Hematopoietic multipotent progenitor cell treated with erythropoietin and hydrocortisone succinate and interleukin-3 and kit ligand, for 8 days (in vitro differentiated cells): ENCODE measurements around the gene RIMBP2.
"Not testable (repeated sequence)": the region's sequence is repeated elsewhere in the genome, so short reads cannot be mapped to it uniquely, and the experiment has no call there.

Experiments
- DNase-seq: peaks from one replicate; pipeline ENCODE4 v3.0.0-alpha.2; 2015

RIMBP2 gene

DNA sequence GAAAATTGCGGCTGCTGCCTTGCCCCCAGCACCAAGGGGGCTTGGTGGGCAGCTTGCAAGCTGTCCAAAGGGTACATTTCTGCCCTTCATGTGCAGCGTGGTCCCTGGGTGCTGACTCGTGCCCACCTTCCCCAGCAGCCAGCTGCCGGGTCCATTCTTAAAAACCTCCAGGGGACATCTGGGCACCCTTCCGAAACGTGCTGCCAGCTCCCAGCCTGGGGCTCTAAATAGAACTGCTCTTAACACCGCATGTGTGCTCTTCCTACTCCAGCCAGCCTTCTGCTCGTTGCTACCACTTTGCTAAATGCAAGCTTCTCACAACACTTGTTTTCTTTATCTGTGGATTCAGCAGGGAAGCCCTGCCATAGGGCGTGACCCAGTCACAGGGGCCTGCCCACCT lies 66.0 kb downstream of the RIMBP2 start:
- no peak for DNase-seq

DNA sequence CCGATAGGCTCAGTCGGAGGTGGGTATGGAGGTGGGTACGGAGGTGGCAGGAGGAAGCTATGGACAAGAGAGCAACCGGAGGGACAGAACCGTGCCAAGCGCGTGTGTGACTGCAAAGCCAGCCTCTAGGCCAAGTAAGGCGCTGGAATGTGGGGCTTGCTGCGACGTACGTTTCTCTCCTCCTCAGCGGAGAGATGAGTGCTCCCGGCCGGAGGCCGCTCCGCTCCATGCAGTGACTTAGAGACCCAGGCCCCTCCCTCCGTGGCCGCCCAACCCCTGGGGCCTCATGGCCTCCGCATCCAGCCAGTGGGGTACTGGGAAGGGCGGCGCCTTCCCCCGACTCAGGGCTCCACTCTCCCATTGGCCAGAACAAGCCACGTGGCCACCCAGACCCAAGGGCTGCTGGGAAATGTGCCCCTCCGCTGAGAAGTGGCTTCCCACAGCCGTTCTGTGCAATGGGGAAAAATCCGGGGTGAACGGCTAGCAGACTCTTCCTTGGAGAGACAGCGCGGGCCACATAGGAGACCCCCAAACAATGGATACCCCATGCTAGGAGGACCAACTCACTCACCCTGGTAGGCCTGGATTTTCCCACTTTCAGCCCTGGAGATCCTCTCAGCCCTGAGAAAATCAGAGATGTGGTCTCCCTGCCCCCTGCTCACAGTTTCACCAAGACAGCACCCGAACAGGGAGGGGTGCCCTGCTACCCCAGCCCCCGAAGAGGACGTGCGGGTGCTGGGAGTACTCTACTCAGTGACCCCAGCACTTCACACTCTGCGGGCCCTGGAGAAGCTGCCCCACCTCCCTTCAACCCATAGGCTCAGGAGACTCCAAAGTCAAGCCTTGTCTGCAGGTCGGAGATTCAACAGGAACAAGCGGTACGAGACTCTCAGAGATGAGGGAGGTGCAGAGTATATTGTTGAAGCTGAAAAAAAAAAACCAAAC lies 66.7 kb downstream of the RIMBP2 start:
- DNase-seq: no peak

DNA sequence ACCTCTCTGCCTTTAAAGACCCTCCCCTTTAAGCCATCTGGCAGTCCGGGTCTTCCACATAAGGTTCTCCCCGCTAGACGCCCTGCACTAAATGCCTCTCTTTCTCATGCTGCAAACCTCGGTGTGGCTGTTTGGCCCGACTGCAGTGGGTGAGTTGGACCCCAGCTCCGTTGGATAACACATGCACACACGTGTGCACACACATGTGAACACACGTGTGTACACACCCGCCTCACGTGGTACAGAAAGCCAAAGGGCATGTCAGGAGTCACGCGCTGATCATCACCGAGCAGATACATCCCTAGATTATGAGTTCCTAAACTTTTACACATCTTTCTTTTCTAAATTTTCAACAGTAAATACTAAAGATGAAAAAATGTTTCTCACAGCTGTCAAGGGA lies 68.3 kb downstream of the RIMBP2 start:
- DNase-seq: no peak

DNA sequence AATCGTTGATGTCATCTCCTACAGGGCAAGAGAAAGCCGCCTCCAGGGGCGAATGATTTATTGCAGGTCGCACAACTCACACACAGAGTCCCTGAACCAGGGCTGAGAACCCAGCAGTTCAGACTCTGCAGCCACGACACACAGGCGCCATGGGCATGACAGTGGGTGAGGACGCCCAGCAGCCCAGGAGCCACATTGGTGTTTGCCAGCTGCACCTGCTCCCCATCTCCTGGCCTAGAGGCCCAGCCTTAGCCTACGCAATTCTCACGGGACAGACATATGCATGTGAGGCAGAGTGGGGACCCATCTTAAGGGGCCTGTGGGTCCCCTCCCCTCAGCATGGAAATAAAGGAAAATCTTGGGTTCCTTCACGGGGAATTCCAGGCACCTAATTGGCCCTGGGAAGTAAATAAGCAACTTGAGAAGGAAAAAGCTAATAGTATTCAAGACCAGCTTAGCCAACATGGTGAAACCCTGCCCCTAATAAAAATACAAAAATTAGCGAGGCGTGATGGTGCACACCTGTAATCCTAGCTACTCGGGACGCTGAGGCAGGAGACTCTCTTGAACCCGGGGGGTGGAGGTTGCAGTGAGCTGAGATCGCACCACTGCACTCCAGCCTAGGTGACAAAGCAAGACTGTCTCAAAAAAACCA lies 69.3 kb downstream of the RIMBP2 start:
- no peak for DNase-seq

DNA sequence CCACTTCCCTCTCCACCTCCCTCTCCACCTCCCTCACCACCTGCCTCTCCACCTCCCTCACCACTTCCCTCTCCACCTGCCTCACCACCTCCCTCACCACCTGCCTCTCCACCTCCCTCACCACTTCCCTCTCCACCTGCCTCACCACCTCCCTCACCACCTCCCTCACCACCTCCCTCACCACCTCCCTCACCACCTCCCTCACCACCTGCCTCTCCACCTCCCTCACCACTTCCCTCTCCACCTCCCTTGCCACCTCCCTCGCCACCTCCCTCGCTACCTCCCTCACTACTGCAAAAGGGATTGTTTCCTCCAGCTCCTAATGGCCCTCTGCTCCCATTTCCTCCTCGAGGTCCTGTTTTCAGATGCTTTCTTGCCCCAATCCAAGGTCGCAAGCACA lies 69.9 kb downstream of the RIMBP2 start:
- DNase-seq: not testable (repeated sequence)

DNA sequence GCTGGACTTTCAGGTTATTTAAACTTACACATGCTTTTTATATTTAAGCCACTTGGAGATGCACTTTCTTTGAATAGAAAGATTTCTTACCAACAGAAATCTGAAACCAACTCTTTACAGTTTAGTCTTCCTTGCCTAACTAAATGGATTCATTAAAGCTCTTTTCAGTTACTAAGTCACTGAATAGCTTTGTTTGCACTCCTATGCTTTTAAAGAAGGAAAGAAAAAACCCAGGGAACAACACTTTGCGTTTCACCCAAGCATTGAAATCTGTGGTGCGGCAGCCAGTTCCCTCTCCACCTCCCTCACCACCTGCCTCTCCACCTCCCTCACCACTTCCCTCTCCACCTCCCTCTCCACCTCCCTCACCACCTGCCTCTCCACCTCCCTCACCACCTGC lies 70.3 kb downstream of the RIMBP2 start:
- DNase-seq: no peak

DNA sequence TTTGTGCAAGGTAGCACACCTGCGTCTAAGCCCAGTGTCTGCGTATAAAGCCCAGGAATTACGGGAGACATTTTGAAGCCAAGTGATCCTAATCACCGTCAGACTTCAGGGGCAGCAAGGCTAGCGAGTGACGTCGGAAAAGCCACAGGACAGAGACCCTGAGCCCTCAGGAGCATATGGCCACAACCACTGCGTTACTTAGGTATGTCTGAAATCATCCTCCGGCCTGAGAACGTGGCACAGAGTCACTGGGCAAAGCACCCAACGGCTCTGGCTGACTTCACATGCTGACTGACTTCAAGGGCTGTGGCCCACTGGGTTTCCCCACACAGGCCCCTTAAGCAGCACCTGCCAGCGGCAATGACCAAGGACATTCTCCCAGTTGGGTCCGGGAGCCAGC lies 71.5 kb downstream of the RIMBP2 start:
- no peak for DNase-seq

DNA sequence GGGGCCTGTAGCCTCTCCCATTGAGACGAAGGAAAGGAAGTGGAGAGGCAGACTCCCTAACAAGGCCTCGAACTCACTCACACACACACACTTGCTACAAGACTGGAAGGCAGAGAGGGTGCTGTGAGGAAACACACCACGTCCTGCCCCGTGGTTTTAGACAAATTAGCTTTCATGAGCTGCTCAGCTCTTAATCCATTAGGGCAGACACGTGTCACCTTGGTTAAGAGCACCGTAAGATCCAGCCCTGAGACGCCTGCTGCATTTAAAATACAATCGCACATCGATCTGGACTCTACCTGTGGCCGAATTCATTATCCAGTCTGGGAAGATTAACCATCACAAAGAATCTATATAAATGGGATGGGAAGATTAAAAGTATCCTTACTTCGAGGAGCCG lies 72.0 kb downstream of the RIMBP2 start:
- DNase-seq: no peak

DNA sequence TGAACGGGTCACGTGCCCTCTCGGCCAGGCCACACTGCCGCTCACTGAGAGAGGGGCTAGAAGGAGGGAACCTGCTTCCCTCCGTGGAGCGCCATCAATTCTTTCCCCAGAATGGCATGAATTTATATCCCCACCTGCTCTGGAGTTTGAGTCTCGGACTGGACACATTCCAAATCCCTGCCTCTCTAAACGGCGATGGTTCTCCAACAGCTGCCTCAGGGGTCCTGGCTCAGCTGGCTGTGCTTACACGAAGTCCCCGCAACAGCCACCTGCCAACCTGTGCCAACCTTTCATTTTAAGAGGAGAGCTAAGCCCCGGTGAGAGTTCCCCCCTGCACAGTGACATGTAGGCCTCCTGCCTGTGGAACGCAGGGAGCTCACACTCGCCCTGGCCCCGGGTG lies 73.2 kb downstream of the RIMBP2 start:
- no peak for DNase-seq

DNA sequence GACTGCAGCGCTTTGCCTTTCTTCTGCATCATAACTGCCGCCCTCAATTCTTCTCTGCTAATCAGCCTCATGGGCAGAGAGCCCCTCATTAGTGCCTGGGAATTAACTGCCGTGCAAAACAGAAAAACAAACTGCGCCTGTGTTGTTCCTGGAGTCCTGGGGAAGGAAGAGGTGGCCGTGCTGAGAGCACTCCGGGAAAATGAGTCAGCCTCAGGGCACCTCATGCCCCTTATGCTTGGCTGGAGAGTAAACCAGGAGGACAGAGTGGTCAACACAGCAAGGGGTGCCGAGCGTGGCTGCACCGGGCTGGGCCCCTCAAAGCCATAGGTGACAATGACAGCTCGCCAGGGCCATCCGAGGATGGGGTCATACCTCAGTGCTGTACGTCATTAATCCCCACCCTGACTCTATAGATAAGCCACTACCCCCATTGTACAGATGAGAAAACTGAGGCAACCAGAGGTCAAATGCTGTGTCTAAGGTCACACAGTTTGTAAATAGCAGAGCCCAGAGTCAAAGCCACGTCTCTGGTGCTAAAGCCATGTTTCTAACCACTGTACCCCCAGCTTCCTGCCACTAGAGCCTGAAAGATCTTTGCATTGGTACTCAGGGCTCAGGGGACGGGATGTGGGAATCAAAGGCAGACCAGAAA lies 74.4 kb downstream of the RIMBP2 start:
- no peak for DNase-seq

DNA sequence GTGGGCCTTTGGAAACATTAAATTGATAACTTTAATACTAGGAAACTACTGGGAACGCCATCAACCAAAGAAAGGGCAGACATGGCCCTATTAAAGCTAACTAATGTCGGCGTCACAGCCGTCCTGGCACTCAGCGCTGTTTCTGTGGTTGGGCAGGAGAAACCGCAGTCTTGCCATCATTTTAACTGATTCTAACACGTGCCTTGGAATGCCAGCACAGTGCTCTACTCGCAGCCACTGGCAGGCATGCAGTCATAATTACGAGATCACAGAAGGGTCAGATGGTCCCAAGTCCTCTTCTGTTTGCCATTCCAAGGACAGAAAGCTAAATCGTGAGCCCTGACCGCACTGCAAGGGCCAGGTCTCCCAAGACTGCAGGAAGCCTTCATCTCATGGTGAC lies 75.2 kb downstream of the RIMBP2 start:
- no peak for DNase-seq

DNA sequence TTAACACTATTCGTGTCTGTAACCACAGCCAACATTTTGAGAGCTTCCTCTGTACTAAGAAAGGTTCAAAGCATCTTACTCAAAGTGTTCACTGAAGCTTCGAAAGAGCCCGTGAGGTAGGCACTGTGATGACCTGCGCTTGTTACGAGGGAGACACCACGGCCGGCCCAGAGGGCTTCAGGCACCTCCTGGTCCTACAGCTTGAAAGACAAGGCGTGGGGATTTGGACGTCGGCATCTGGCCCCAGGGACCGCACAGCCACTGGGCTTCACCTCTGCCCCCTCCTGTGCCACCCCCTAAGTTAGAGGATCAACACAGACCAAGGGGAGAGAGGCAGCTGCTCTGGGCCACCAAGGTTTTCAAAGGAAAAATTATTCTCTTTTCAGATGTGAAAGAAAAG lies 75.6 kb downstream of the RIMBP2 start:
- DNase-seq: no peak

DNA sequence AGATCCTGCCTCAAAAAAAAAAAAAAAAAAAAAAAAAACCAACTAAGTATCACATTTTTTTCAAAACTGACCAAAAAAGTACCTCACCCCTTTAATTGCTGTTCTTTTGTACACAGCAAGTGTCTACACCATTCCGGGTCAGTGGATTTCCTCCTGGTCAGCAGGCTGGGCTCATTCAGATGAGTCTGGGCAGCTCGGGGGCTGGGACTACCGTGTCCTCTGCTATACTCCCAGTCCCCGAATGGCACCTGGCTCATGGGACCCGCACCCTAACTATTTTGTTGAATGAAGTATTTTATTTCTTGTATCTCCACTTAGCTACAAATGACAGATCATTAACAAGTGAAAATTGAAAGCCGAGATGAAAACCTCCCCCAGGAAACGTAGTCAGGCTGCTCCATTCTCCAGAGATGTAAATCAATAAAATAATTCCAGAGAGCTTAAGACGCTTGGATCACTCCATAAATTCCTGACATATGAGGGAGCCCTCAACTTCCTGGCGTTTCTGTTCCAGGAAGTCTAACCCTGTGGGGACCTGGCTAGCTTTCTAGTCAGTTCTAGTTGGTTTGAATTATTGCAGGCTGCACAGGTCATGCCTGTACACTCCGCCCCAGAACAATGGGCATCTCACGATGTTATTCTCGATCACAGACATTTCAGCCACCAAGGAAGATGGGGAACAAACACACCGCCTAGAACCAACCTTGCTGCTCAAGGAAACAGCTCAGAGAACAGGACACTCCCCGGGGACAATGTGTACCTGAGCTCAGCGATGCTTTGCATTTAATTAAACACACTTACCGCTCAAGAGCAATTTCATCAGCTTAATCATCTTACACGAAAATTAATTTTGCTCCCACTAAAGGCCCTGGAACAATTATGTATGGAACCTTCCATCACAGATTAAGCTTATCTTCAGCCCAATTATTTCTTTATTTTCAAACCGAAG lies 76.3 kb downstream of the RIMBP2 start:
- DNase-seq: no peak

DNA sequence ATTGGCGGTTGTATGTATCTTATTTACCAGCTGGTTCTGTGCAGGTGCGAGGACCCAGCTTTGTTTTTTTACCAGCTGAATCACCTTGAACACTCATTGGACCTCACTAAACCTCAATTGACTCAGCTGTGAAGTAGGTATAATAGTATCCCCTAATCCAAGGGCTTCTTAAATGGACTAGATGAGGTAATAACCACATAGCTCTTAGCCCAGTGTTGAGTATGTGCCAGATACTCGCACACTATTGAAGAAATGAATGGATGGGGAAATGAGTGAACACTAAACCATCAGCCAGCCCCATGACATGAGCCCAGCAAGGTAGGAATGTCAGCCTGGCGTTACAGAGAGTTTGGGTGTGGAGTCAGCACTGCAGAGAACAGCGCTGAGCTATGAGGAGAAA lies 79.7 kb downstream of the RIMBP2 start:
- no peak for DNase-seq

DNA sequence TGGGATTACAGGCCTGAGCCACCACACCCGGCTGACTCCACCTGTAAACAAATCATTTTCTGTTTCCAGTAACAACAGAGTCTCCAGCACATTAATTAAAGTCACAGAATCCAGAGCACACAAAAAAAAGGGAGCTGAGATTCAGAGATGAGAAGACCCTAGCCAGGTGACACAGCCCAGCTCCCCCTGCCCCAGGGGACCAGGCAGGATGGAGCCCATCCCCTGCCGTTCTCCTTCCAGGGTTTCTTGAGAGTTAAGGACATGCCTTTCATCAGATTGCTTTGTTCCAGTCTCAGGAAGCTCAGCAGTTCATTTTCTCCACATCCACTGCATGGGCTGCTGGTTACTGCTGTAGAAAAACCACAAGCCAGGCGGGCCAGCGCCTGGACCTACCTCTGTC lies 81.2 kb downstream of the RIMBP2 start:
- DNase-seq: no peak

DNA sequence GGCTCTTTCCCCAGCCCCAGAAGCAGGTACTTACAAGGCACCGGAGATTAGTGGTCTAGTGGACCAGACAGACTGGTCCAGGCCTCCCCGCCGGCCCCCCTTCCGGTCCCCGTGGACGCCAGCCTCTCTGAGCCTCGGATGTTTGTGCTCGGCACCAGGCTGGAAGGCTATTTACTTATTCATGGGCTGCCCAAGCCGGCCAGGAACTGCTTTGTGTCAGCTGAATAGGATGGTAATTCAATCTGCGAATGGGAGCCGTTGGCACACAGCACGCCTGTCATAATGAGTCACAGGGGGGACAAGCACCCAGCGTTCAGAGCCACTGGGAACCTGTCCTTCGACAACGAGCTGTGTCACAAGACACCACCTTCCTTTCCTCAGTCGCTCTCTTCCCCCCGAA lies 82.3 kb downstream of the RIMBP2 start:
- no peak for DNase-seq

DNA sequence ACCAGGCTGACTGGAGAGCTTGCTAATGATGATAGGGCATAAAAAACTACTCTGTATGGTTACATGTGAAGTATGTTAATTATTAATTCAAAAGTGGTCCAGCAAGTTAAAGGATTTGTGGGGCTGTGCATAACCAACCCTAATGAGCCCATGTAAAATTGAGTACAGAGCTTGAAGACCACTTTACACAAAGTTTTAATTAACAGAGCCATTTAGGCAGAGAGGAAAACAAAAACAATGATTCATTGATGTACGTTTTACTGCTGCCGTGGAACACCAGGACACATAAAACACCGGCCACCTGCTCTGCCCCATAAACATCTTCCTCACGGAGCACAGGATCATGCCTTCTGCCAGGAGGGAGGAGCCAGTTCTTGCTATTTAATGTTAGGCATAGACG lies 83.5 kb downstream of the RIMBP2 start:
- DNase-seq: no peak

DNA sequence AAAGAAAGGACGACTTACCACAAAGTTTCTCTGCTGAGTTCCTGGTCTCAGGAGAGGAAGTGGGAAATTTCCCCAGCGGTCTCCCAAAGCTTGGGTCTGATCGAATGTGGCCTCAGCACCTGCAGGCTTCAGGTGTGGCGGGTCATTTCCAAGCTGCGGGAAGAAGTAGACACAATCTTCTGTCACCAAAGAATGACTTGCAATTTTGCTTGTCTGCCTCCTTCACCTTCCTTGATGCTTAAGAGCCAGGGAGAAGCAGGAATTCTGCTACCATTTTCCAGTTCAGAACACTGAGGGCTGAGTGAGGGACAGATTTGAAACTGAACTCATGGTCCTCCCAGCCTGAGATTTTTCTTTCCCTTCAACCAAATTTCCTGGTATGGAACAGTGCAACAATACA lies 87.8 kb downstream of the RIMBP2 start:
- no peak for DNase-seq

DNA sequence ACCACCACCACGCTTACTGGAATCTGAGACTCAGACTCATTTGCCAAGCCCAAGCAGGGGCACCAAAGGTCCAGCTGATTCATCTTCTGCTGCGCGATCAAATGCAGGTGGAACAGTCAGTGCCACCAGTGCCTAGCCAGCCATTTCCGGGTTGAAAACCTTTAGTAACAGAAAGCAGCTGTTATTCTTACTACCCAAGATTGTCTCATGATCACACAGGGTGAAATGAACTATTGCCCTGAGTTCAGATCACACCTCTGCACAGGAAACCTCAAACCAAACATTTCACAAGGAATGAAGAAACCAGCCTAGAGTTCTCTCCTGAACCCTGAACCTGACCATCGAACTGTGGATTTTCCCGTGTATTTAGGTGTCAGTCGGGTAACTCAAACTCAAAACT lies 88.9 kb downstream of the RIMBP2 start:
- DNase-seq: no peak

DNA sequence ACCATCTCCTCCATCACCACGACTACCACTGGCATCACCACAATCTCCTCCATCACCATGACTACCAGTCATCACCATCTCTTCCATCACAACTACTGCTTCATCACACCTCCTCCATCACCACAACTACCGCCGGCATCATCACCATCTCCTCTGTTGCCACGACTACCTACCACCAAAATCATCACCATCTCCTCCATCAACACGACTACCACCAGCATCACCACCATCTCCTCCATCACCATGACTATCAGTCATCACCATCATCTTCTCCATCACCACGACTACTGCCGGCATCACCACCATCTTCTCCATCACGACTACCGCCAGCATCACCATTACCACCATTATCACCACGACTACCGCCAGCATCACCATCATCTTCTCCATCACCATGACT lies 89.5 kb downstream of the RIMBP2 start:
- no peak for DNase-seq

DNA sequence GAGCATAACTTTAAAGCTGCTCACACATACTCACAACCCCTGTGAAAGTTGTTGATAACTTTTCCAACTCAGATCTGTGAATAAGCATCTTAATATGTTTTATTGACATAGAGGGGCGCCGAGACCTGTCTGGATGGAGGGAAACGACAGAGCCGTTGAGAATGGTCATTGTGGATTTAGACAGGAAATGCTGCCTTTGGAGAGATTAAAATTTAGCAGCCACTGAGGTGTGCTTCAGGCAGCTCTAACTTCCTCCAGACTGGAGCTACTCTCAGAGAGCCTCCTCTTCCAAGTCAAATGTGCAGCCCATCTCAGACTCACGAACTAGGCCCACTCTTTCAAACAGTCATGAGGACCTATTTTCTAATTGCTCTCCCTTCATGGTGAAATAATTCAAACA lies 90.9 kb downstream of the RIMBP2 start:
- DNase-seq: no peak

DNA sequence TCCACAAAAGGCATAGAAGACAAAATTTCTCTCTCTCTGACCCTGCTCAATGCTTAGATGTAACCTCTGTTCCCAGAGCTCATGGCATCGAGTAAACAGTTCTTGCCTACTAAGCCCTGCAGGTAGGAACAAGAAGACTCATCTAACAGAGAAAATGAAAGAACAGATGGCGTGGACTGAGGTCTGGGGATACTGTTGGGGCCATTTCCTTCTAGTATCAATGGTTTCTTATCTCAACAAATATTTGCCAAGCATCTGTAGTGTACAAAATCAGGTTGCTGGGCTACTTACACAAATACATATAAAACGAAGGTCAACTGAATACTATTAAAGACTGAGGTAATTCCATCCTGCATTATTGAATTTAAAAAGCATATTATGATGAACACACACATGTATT lies 93.3 kb downstream of the RIMBP2 start:
- DNase-seq: no peak
